H9 (cell line): Measurements from ENCODE around the gene CPHXL2. TPM values are rescaled to one million over a fixed set of nuclear protein-coding genes. Genes with fewer than 3 reads are reported as not detected.

Experiments
- DNase-seq: peaks from one replicate; pipeline ENCODE4 v3.0.0-alpha.2; 2017
- H2AFZ ChIP-seq: one replicate; pipeline ENCODE4 v1.6.1; 2013; ENCODE audit warnings: mild to moderate bottlenecking, low read length, control low read depth, moderate library complexity
- H2AK5ac ChIP-seq: 2 replicates; pipeline ENCODE4 v1.6.1; 2013; ENCODE audit warnings: low read length, control low read depth, mixed read lengths; ENCODE audit not compliant: insufficient read length
- H2BK120ac ChIP-seq: one replicate; pipeline ENCODE4 v1.6.1; 2013; ENCODE audit warnings: low read depth, mild to moderate bottlenecking, low read length, control low read depth, inconsistent platforms; ENCODE audit not compliant: poor library complexity, severe bottlenecking
- H2BK12ac ChIP-seq: 2 replicates; pipeline ENCODE4 v1.6.1; 2013; ENCODE audit warnings: low read length, control low read depth, mixed read lengths, low read depth; ENCODE audit not compliant: insufficient read length
- H2BK15ac ChIP-seq: 2 replicates; pipeline ENCODE4 v1.6.1; 2013; ENCODE audit warnings: low read depth, low read length, control low read depth
- H2BK20ac ChIP-seq: one replicate; pipeline ENCODE4 v1.6.1; 2013; ENCODE audit warnings: low read depth, mild to moderate bottlenecking, low read length, control low read depth, inconsistent platforms; ENCODE audit not compliant: poor library complexity, severe bottlenecking
- H2BK5ac ChIP-seq: 2 replicates; pipeline ENCODE4 v1.6.1; 2013; ENCODE audit warnings: low read length, control low read depth, mixed read lengths; ENCODE audit not compliant: insufficient read length
- H3K14ac ChIP-seq: 2 replicates; pipeline ENCODE4 v1.6.1; 2013; ENCODE audit warnings: low read length, control low read depth; ENCODE audit not compliant: insufficient read depth
- H3K18ac ChIP-seq: 2 replicates; pipeline ENCODE4 v1.6.1; 2013; ENCODE audit warnings: low read depth, mild to moderate bottlenecking, mixed read lengths, low read length, control low read depth; ENCODE audit not compliant: insufficient read length
- H3K23ac ChIP-seq: 2 replicates; pipeline ENCODE4 v1.6.1; 2013; ENCODE audit warnings: low read length, control low read depth, mixed read lengths, low read depth; ENCODE audit not compliant: insufficient read length
- H3K23me2 ChIP-seq: 2 replicates; pipeline ENCODE4 v1.6.1; 2013; ENCODE audit warnings: low read depth, mild to moderate bottlenecking, mixed read lengths, low read length, control low read depth; ENCODE audit not compliant: insufficient read length, poor library complexity, severe bottlenecking
- H3K27ac ChIP-seq: 2 replicates; pipeline ENCODE4 v1.5.1; 2013; ENCODE audit warnings: low read length, control low read depth, mixed read lengths, low read depth; ENCODE audit not compliant: insufficient read length
- H3K27me3 ChIP-seq: 2 replicates; pipeline ENCODE4 v1.6.1; 2013; ENCODE audit warnings: low read length, control low read depth, inconsistent platforms; ENCODE audit not compliant: insufficient read depth
- H3K4ac ChIP-seq: 2 replicates; pipeline ENCODE4 v1.6.1; 2013; ENCODE audit warnings: low read depth, mild to moderate bottlenecking, control low read depth, inconsistent platforms, low read length, moderate library complexity
- H3K4me1 ChIP-seq: 2 replicates; pipeline ENCODE4 v1.6.1; 2013; ENCODE audit warnings: low read length, control low read depth, inconsistent platforms; ENCODE audit not compliant: insufficient read depth
- H3K4me2 ChIP-seq: 2 replicates; pipeline ENCODE4 v1.6.1; 2013; ENCODE audit warnings: low read length, control low read depth, mixed read lengths; ENCODE audit not compliant: insufficient read length, insufficient read depth
- H3K56ac ChIP-seq: 2 replicates; pipeline ENCODE4 v1.6.1; 2013; ENCODE audit warnings: low read depth, mild to moderate bottlenecking, mixed read lengths, low read length, control low read depth; ENCODE audit not compliant: insufficient read length
- H3K79me1 ChIP-seq: 2 replicates; pipeline ENCODE4 v1.6.1; 2013; ENCODE audit warnings: low read depth, mild to moderate bottlenecking, moderate library complexity, low read length, control low read depth, inconsistent platforms; ENCODE audit not compliant: insufficient read depth, poor library complexity, severe bottlenecking
- H3K79me2 ChIP-seq: 2 replicates; pipeline ENCODE4 v1.6.1; 2013; ENCODE audit warnings: low read length, control low read depth, inconsistent platforms; ENCODE audit not compliant: insufficient read depth
- H3K9ac ChIP-seq: 2 replicates; pipeline ENCODE4 v1.6.1; 2013; ENCODE audit warnings: low read length, control low read depth, mixed read lengths; ENCODE audit not compliant: insufficient read length; ENCODE audit errors: extremely low read depth
- H3K9me3 ChIP-seq: one replicate; pipeline ENCODE4 v1.6.1; 2013; ENCODE audit warnings: low read depth, low read length, inconsistent platforms; ENCODE audit not compliant: control insufficient read depth
- H3T11ph ChIP-seq: one replicate; pipeline ENCODE4 v1.6.1; 2013; ENCODE audit warnings: mild to moderate bottlenecking, low read length, control low read depth, inconsistent platforms
- H4K20me1 ChIP-seq: one replicate; pipeline ENCODE4 v1.6.1; 2013; ENCODE audit not compliant: control insufficient read depth, insufficient read length, insufficient read depth
- H4K5ac ChIP-seq: 2 replicates; pipeline ENCODE4 v1.6.1; 2013; ENCODE audit warnings: low read depth, mild to moderate bottlenecking, mixed read lengths, low read length, control low read depth; ENCODE audit not compliant: insufficient read length
- H4K8ac ChIP-seq: replicated peaks from 2 replicates; pipeline ENCODE4 v1.6.1; 2013; ENCODE audit warnings: low read length, control low read depth, mixed read lengths, low read depth; ENCODE audit not compliant: insufficient read length
- H4K91ac ChIP-seq: 2 replicates; pipeline ENCODE4 v1.6.1; 2013; ENCODE audit warnings: low read depth, mild to moderate bottlenecking, moderate library complexity, mixed read lengths, low read length, control low read depth; ENCODE audit not compliant: insufficient read length
- H3K27ac Mint-ChIP-seq, 3 experiments: 2 replicates in 2 of 3; 3 replicates in 1 of 3; pipeline ENCODE4 v1.8.0; 2020 to 2021; ENCODE audit warnings: mixed read lengths in 3 of 3, mild to moderate bottlenecking in 1 of 3, moderate library complexity in 1 of 3
- H3K27me3 Mint-ChIP-seq: 2 replicates; pipeline ENCODE4 v1.8.0; 2021; ENCODE audit warnings: low read depth, mild to moderate bottlenecking, moderate library complexity, mixed read lengths
- H3K36me3 Mint-ChIP-seq, 3 experiments: 2 replicates in 2 of 3; 3 replicates in 1 of 3; pipeline ENCODE4 v1.8.0; 2020 to 2021; ENCODE audit warnings: low read depth in 3 of 3, mixed read lengths in 3 of 3; ENCODE audit not compliant: insufficient read depth in 1 of 3
- H3K4me1 Mint-ChIP-seq, 2 experiments: 2 replicates each; pipeline ENCODE4 v1.8.0; 2020; ENCODE audit warnings: mixed read lengths in 2 of 2
- H3K4me3 Mint-ChIP-seq, 2 experiments: 2 replicates in 1 of 2; 3 replicates in 1 of 2; pipeline ENCODE4 v1.8.0; 2020 to 2021; ENCODE audit warnings: mild to moderate bottlenecking in 2 of 2, mixed read lengths in 2 of 2, moderate library complexity in 1 of 2
- H3K9me3 Mint-ChIP-seq, 2 experiments: 2 replicates in 1 of 2; 3 replicates in 1 of 2; pipeline ENCODE4 v1.8.0; 2020; ENCODE audit warnings: mild to moderate bottlenecking in 2 of 2, mixed read lengths in 2 of 2, moderate library complexity in 1 of 2
- CTCF ChIP-seq: fragments of 200-600 bp; sonication (generic); conservative IDR thresholded peaks from 3 replicates; pipeline ENCODE4 v1.8.0; 2021; ENCODE audit warnings: antibody characterized with exemption, mild to moderate bottlenecking
- WGBS: extraction: QIAGEN DNeasy Blood & Tissue Kit; methylation state at CpG from one replicate; pipeline ENCODE4 v1.1.7; 2013; ENCODE audit warnings: missing lambda C conversion rate, low lambda C conversion rate, mixed read lengths; ENCODE audit not compliant: insufficient read length; ENCODE audit errors: extremely low coverage; 5-methylcytosine and 5-hydroxymethylcytosine counted together
- long read RNA-seq: library from polyadenylated mRNA; unstranded; transcript quantifications from one replicate; pipeline ENCODE4 v2.0.0, GENCODE V29; 2020
- total RNA-seq: library from RNA; stranded (reverse); gene quantifications from 2 replicates; pipeline ENCODE4 v1.2.1, GENCODE V29; 2021

Gene CPHXL2
- total RNA-seq = not detected in 2 replicates
- long read RNA-seq = 0 reads

GRCh38 chr16:75676909-75677308, at the start of gene CPHXL2:
Gene CPHXL2, minus strand, starts transcription at chr16:75677009. Its CDS starts 10 bp downstream, at chr16:75676999.
- Mint-ChIP-seq H3K4me3 (no peak within 1 kb of the TSS), H3K36me3 (peaks cover 0 to under 1% (median under 1%) of the 10 kb centered on the region in 3 experiments; a peak in 2 of 7 replicates), H3K27me3 (no peaks in the 10 kb centered on the region), H3K9me3 (peaks cover under 1 to 1% of the 10 kb centered on the region in 2 experiments), H3K27ac (no peak within 1 kb of the TSS), H3K4me1 (peaks cover 2 to 3% of the 10 kb centered on the region in 2 experiments; a peak in 2 of 4 replicates)
- Histone ChIP-seq H4K20me1 (no peaks in the 10 kb centered on the region), H3K9me3 (no peaks in the 10 kb centered on the region), H2BK120ac (no peak within 1 kb of the TSS), H2BK20ac (no peak within 1 kb of the TSS), H3K14ac (no peak within 1 kb of the TSS), H2AK5ac (no peak within 1 kb of the TSS), H2BK5ac (no peak within 1 kb of the TSS), H3K56ac (no peak within 1 kb of the TSS), H2BK12ac (no peak within 1 kb of the TSS), H2AFZ (no peak within 1 kb of the TSS), H3K23me2 (no peaks in the 10 kb centered on the region), H3K9ac (no peak within 1 kb of the TSS), H3K27ac (no peak within 1 kb of the TSS), H3K4ac (no peak within 1 kb of the TSS), H3K4me1 (no peaks in the 10 kb centered on the region), H3T11ph (no peak within 1 kb of the TSS), H3K18ac (no peak within 1 kb of the TSS), H3K23ac (no peak within 1 kb of the TSS), H3K4me2 (no peak within 1 kb of the TSS), H4K91ac (no peak within 1 kb of the TSS), H3K79me1 (no peaks in the 10 kb centered on the region), H3K27me3 (no peaks in the 10 kb centered on the region), H4K5ac (no peak within 1 kb of the TSS), H4K8ac (no peak within 1 kb of the TSS), H2BK15ac (no peak within 1 kb of the TSS), H3K79me2 (no peaks in the 10 kb centered on the region)
- WGBS = no CpG with 5 or more reads among the region's 4 CpGs
- TF ChIP-seq CTCF = no peak
- no peak for DNase-seq
